GM19351 (cell line): ENCODE data around the gene EVI5.
"Not testable (repeated sequence)": the region's sequence is repeated elsewhere in the genome, so short reads cannot be mapped to it uniquely, and the experiment has no call there.

Experiments used
- ATAC-seq: cut with Tn5 transposase; IDR thresholded peaks from one replicate; pipeline ENCODE4 v1.9.1; 2021; ENCODE audit warnings: mild to moderate bottlenecking, moderate library complexity; ENCODE audit not compliant: unreplicated experiment

The EVI5 gene

DNA sequence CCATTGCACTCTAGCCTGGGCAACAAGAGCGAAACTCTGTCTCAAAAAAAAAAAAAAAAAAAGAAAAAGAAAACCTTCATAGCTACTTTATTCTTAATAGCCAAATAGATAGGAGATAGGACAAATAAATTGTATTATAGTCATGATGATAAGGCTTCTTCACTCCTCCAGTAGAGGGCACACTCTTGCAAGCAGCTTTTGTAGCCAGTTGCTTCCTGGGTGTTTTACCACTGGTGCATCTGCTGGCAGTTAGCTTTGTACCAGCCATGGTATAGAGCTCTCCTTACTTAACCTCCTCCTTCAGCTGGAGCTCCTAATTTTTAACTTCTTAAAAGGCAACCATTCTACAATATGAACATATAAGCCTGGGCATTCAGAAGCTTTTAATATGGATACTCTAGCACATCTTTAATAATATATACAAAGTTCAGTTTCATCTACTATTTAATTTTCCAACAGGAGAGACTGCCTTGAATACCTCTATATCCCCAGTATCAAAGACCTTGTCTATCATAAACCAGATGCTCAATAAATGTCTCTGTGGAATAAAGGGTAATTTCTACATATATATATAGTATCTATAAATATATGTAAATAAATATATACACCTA lies 35.8 kb downstream of the EVI5 start:
- ATAC-seq: peak; percentile 86

DNA sequence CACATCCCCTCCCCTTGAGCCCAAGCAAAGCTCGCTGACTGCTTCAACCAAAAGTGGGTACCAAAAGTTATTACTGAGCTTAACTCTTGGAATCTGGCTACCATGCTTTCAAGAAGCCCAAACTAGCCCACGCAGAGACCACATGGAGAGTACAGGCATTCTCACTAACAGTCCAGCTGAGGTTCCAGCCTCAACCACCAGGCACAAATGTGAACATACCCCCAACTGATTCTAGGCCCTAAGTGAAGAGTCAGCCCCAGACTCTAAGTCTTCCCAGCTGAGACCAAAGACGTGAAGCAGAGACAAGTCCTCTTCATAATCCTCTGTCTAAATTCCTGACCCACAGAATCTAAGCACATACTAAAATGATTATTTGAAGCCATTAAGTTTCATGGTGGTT lies 36.8 kb downstream of the EVI5 start:
- no peak for ATAC-seq

DNA sequence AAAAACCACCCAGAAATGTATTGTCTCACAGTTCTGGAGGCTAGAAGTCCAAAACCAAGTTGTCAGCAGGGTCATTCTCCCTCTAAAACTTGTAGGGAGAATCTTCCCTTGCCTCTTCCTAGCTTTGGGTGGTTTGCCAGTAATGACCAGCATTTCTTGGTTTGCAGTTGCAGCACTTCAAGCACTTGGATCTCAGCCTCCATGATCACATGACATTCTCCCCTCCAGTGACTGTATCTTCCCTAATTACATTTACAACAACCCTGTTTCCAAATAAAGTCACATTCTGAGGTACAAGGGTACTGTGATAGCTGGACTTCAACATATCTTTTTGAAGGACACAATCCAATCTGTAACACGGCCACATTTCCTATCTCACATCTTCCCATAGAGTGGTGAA lies 37.2 kb downstream of the EVI5 start:
- no peak for ATAC-seq

DNA sequence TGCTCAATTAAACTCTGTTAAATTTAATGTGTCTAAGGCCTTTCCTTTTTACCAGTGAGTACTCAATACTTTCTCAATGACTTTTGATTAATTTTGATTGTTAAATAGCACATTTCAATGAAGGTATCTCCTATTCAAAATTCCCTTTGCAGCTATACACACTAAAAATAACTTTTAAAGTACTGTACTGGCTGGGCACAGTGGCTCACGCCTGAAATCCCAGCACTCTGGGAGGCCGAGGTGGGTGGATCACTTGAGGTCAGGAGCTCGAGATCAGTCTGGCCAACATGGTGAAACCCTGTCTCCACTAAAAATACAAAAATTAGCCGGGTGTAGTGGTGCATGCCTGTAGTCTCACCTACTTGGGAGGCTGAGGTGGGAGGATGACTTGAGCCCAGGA lies 38.7 kb downstream of the EVI5 start:
- not testable (repeated sequence) for ATAC-seq

DNA sequence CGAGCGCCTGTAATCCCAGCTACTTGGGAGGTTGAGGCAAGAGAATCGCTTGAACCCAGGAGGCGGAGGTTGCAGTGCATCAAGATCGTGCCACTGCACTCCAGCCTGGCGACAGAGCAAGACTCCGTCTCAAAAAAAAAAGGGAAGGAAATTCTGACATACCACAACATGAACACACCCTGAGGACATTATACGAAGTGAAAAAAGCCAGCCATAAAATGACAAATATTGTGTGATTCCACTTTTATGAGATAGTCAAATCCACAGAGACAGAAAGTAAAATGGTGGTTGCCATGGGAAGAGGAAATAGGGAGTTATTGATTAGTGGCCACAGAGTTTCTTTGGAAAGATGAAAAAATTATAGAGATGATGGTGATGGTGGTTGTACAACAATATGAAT lies 41.7 kb downstream of the EVI5 start:
- no peak for ATAC-seq

DNA sequence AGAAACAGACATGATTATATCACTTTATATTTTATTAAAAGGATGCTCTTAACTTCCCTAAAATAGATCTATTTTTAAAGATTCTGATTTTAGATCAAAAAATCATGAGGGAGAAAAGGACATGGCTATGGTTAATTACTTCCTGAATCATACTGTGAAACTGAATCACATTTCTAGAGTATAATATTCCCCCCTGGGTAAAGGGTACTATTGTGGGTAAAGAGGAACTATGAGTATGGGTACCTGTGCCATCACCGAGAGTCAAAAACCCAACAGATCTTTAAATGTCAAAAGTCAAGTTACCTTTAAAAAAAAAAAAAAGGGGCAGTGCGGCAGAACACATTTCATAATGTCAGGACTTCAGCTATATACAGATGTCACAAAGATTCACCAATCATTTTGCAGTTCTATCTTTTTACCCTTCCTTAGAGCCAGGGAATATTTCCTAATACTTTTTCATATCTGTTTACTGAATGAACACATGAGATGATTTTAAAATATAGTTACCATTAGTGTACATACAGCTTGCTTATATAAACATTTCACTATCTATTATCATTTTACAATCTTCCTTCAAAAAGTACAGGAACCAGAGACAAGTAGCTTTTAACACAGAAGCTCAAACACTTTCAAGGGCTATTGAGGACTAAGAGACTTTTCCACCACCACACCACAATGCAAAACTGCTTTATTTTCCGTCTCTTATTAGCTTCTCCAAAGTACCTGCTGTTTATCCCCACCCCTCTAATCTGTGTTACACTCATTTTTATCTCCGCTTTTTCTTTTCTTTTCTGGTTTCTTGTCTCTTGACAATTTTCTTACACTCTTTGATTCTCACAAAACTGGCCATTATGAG lies 45.0 kb downstream of the EVI5 start:
- no peak for ATAC-seq

DNA sequence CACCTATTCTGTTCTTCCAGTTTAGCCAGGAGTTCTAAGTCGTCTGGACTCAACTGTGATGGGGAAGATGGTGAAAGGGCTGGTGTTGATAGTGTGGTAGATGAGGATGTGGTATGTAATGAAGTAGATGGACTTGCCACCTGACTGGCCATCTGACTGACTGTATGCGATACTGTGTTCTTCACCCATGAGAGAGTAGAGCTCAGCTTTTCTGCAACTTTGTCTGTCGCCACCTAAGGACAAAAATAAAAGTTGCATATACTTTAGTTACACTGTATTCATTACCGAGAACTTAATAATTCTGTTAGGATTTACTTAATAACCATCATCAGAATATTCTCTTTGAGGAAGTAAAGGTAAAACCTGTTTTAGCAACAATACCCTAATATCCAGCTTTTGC lies 48.5 kb downstream of the EVI5 start:
- peak; percentile 87 for ATAC-seq

DNA sequence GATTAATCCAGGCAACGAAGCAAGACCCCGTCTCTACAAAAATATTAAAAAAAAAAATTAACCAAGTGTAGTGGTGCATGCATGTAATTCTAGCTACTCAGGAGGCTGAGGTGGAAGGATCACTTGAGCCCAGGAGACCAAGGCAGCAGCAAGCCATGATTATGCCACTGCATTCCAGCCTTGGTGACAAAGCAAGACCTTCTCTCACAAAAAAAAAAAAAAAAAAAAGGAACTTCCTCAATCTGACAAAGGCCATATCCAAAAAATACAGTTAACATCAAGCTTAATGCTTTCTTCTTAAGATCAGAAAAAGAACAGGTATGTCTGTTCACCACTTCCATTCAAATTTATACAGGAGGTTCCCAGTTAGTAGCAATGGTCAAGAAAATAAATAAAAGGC lies 54.4 kb downstream of the EVI5 start:
- no peak for ATAC-seq

DNA sequence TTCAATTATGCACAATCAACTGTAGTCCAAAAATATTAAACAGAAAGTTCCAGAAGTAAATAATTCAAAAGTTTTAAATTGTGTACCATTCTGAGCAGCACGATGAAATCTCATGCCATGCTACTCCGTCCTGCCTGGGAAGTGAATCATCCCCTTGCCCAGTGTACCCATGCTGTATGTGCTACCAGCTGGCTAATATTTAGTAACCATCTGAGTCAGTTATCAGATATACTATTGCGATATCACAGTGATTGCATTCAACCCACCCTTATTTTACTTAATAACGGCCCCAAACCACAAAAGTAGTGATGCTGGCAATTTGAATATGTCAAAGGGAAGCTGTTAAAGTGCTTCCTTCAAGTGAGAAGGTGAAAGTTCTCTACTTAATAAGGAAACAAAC lies 56.2 kb downstream of the EVI5 start:
- ATAC-seq: no peak

DNA sequence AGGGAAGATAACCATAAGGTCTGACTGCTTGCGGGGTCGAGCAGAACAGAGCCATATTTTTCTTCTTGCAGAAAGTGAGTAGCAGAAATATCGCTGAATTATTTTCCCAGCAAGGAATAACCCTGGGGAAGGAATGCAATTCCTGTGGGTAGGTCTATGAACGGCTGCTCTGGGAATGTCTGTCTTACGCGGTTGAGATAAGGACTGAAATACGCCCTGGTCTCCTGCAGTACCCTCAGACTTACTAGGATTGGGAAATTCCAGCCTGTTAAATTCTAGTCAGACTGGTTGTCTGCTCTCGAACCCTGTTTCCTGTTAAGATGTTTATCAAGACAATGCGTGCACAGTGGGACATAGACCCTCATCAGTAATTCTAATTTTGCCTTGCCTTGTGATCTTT lies 61.2 kb downstream of the EVI5 start:
- not testable (repeated sequence) for ATAC-seq

DNA sequence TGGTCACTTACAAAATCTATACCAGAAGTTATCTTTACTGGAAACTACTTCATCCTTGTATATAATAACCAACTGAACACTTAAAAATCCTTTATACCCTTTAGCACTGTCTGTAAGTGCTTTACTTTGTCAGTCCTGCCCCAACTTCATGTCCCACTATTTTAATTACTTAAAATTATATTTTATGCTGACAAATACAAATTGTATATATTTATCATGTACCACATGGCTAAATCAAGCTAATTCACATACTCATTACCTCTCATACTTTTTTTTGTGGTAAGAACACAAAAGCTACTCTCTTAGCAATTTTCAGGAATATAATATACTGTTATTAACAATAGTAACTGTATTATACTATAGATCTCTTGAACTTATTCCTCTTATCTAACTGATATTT lies 63.0 kb downstream of the EVI5 start:
- no peak for ATAC-seq

DNA sequence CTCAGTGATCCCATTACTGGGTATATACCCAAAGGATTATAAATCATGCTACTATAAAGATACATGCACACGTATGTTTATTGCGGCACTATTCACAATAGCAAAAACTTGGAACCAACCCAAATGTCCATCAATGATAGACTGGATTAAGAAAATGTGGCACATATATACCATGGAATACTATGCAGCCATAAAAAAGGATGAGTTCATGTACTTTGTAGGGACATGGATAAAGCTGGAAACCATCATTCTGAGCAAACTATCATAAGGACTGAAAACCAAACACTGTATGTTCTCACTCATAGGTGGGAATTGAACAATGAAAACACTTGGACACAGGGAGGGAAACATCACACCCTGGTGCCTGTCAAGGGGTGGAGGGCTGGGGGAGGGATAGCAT lies 63.8 kb downstream of the EVI5 start:
- not testable (repeated sequence) for ATAC-seq

DNA sequence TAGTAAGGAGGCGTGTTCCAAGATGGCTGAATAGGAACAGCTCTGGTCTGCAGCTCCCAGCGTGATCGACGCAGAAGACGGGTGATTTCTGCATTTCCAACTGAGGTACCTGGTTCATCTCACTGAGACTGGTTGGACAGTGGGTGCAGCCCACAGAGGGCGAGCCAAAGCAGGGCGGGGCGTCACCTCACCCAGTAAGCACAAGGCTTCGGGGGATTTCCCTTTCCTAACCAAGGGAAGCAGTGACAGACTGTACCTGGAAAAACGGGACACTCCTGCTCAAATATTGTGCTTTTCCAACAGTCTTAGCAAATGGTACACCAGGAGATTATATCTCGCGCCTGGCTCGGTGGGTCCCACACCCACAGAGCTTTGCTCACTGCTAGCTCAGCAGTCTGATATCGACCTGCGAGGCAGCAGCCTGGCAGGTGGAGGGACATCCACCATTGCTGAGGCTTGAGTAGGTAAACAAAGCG lies 69.4 kb downstream of the EVI5 start:
- not testable (repeated sequence) for ATAC-seq

DNA sequence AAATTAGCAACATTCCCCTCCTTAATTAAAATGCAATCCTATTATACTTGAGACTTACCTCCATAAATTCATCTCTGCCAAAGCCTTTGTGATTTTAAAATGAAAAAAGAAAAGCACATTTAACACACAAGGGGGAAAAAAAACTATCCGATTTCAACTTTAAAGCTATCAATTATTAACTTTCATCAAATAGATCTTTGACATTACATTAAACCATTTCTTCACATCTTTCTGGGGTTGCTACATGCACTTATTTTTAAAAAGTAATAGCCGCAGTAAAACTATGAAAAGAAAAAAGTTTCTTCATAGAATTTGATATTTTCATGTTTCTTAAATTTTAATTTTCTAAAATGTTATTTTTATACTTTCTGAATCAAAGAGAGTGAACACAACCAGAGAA lies 71.0 kb downstream of the EVI5 start:
- ATAC-seq: no peak

DNA sequence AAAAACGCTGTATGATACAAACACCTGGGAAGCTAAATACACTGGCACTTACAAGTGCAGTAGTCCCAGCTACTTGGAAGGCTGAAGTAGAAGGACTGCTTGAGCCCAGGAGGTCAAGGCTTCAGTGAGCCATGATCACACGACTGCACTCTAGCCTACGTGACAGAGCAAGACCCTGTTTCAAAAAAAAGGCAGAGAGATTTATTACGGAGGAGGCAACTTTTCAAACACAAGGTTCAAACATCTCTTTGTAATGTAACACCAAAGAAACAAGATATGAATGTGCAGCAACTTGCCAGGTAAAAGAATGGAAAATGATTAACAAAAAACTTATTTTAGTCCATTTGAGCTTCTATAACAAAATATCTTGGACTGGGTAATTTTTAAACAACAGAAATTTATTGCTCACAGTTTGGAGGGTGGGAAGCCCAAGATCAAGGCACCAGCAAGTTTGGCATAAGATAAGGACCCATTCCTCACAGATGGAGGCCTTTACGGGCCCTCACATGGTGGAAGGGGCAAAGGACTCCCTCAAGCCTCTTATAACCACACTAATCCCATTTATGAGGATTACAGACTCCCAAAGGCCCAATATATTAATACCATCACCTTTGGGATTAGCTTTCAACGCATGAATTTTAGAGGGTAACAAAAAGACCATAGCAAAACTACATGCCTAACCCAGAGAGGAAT lies 73.3 kb downstream of the EVI5 start:
- no peak for ATAC-seq

DNA sequence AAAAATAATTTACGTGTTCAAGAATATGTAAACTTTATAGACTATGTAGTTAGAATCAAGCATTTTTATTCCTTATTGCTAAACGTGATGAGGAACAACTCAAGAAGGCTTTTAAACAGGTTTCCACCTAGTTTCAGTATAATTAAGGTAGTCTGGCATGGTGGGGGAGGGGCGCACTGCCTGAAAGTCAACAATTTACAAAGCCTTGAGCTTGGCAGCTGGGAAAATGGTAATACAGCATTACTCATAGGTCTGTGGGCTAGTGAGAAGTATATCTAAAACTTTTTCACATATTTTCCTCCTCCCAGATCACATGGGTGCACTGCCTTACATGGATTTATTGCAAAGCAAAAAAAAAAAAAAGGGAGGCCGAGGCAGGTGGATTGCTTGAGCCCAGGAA lies 75.2 kb downstream of the EVI5 start:
- ATAC-seq: no peak

DNA sequence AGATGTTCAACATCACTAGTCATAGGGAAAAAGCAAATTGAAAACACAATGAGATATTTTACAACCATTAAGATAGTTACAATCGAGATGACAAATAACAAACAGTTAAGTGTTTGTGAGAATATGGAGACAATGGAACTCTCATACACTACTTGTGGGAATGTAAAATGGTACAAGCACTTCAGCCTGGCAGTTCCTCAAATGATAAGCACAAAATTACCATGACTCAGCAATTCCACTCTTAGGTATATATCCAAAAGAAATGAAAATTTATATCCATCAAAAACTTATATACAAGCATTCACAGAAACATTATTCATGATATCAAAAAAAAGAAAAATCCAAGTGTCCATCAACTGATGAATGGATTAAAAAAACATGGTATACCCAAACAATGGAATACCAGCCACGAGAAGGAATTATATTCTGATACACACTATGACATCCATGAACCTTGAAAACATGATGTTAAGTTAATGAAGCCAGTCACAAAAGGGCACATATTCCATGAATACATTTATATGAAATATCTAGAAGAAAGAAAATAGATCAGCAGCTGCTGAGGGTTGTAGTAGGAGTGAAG lies 76.4 kb downstream of the EVI5 start:
- no peak for ATAC-seq

DNA sequence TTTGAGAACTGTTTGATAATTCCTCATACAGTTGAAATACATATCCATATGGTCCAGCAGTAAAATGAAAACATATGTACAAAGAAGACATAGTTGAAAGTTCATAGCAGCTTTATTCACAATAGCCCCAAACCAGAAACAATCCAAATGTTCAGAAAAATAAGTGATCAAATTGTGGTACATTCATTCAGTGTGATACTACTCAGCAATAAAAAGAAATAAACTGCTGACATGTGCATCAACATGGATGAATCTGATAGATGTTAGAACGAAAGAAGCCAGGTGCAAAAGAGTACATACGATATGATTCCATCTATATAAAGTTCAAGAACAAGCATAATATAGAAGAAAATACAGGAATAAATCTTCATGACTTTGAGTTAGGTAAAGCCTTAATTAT lies 77.2 kb downstream of the EVI5 start:
- ATAC-seq: no peak

DNA sequence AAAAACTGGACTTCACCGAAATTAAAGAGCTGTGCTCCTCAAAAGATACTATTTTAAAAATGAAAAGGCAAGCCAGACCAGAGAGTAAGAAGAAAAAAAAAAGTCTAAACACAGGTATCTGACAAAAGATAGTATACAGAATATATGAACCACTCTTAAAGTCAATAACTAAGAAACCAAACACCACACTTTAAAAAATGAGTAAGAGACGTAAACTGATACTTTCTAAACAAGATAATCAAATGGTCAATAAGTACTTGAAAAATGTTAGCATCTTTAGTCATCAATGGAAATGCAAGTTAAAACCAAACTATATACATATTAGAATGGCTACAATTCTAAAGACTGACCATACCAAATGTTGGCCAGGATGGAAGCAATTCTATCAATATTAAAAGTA lies 77.6 kb downstream of the EVI5 start:
- no peak for ATAC-seq

DNA sequence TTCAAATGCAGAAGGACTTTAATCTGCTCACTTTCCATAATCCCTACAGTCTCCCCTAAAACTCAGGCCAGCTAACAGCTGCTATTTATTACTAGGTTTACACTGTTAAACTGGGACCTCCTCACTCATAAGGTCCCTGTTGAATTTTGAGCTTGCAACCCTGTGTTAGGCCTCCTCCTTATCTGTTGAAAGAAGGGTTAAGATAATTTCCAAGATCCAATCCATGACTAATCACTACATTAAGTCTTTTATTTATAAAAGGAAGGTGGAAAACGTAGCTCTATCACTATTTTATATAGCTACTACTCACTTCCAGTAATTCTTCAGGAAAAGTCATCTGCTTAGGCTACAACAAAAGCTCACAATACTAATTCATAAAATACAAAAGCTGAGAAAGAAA lies 79.5 kb downstream of the EVI5 start:
- no peak for ATAC-seq

DNA sequence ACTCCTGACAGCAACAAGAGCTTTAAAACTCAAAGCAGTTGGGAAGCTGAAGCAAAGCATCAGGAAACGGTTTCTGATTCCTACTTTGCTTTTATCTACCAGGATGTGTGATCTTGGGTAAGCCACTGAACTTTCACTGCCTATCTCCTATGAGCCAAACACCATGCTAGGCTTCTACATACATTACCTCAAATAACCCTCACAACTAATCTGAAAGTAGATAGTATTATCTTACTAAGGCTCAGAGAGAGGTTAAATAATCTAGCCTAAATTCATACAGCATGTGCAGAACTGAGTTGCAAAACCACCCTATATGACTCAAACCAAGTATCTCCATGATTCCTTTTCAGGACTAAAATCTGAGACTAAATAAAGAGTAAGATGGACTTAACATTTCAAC lies 83.8 kb downstream of the EVI5 start:
- no peak for ATAC-seq

DNA sequence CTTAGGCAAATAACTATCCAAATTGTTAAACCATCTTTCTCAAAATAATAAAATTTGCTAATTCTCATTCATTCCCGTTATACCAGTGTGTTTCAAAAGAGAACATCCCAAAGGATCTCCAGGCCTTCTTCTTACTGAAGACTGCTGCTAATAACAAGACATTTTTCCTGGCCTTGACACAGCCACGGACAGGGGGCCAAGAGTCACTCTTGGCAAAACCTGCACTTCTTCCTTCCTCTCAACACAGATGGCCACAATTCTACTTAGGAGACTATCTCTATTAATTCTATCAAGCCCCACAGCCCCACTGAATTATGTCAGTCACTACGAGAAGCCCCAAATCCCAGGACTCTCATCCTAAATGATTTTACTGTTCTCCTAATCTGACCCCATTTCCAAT lies 86.0 kb downstream of the EVI5 start:
- no peak for ATAC-seq
